ENCODE results near the gene PKNOX1.
"Not testable (repeated sequence)": the region's sequence is repeated elsewhere in the genome, so short reads cannot be mapped to it uniquely, and the experiment has no call there.

Gene PKNOX1

DNA sequence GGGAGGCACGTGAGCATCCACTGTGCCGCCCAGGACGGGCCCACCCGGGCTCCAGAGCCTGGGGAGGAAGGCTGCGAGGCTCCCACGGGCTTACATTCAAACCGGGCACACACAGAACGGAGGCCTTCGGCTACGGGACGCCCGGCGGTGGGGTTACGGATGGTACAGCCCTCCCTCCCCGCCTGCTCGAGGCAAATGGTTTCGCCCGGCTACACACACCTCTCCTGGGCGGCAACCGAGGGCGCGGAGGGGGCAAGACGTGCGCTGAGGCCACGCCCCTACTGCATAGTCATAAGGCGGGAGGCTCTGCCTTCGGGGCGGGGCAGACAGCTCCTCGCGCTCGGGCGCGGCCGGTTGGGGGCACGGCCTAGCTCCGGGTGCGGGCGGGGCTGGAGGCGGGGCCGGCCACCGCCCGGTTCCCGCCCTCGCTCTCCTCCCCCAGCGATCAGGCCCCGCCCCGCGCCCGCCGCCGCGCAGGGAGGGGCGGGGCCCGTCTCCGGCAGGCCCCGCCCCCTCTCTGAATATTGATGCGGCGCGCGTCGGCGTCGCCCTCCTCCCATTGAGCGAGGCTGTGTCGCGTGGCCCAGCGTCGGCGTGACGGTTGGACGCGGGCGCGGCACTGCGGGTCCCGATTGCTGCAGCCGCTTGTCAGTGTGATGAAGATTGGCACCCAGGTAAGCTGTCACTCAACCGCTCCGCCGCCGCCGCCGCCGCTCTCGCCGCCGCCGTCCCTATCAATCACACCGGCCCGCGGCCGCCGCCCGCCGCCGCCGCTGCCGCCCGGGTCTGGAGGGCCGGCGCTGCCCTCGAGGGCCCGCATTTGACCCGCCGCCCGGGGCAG is at the start of gene PKNOX1:
TSS of gene PKNOX1 (plus strand) at position 572 of the 841 bp plus-strand sequence. CDS start 29,820 bp downstream, outside the sequence.
- peak; percentile 90 for DNase-seq

DNA sequence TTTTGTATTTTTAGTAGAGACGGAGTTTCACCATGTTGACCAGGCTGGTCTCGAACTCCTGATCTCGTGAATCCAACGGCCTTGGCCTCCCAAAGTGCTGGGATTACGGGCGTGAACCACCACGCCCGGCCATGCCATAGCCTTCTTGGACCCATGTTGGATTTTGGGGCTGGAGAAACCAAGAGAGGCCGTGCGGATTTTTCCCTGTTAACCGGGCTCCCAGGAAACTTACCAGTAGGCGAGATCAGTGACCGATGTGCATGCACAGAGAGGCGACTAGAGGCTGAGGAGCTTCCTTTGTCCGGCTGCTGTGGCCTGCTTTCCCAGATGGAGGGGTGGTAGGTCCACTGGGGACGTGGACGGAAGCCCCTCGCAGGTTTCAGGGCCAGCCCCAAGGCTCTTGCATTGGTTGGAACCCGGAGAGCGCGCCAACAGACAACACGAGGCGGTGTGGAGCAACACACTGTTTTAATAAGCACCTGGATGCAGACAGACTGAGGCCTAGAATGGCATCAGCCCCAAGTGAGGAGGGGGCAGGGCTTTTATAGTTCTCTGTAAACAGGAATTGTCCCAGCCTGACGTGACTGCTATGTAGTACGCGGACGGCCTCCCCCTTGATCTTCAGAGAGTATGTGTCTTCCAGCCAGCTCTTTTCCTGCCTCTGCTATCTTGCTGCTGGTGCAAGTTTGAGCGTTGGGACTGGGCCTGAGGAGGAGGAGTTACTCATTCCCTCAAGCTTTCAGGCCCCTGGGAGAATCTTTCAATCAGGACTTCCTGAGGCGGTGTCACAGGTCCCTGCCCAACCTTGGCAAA is 49.0 kb upstream of the PKNOX1 start, which contains the start of gene ERVH48-1:
TSS of gene ERVH48-1 (minus strand) at position 517 of the 813 bp plus-strand sequence. CDS start 6,624 bp downstream, outside the sequence.
- no peak for DNase-seq

- DNase-seq: not testable (repeated sequence)
Observed at GRCh38 chr21:42927474-42928200, 46.7 kb upstream of the PKNOX1 start.

DNA sequence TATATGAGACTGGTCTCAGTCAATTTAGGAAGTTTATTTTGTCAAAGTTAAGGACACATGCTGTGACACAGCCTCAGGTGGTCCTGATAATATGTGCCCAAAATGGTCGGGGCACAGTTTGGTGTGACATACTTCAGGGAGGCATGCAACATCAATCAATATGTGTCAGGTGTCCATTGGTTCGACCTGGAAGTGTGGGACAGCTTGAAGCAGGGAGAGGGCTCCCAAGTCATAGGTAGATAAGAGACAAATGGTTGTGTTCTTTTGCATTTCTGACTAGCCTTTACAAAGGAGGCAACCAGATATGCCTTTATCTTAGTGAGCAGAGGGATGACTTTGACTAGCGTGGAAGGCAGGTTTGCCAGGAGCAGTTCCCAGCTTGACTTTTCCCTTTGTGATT is 44.4 kb upstream of the PKNOX1 start:
- no peak for DNase-seq

DNA sequence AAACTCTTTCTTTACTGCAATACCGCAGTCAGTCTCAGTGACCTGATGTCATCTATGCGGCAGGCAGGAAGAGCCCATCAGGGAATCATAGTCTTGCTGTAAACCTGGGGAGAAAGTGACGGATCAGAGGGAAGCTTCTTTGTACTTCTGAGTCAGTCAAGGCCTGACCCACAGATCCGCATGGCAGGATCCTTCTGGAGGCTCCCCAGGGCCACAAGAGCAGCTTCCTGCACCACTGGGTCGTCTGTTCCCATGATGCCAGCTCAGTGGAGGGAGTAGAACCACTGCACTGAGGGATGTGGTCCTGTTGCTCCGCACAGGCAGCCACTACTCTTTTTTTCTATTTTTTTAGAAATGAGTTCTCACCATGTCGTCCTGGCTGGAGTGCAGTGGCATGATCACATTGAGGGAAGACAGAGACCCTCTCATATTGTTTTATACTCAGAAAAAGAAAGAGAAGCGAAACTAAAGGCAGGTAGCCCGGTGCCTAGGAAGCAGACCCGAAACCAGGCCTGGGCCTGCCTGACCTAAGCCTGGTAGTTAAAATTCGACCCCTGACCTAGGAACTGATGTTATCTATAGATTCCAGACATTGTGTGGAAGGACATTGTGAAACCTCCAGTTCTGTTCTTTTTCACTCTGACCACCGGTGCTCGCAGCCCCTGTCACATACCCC is 42.7 kb upstream of the PKNOX1 start:
- no peak for DNase-seq

DNA sequence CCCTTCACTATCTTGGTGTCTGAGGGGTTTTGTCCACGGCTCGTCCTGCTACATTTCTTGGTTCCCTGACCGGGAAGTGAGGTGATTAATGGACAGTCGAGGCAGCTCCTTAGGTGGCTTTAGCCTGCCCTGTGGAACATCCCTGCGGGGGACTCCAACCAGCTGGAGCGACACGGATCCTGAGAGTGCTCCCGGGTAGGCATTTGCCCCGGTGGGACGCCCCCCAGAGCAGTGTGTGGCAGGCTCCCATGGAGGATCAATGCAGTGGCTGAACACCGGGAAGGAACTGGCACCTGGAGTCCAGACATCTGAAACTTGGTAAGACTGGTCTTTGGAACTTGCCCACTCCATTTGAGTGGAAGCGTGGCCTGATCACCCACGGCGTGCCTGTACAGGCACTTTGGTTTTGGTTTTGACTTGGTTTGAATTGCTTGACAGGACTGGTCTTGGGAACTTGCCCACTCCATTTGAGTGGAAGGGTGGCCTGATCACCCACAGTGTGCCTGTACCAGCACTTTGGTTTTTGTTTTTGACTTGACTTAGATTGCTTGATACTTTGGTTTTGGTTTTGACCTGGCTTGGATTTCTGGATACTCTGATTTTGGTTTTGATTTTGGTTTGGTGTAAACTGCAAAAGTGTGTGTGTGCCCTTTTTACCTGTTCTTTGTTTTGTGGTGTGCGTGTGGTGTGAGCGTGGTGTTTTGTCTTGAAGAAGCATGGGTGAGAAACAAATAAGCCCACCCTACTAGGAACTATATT is 41.8 kb upstream of the PKNOX1 start:
- not testable (repeated sequence) for DNase-seq

GRCh38 chr21:42933137-42933970 is 41.0 kb upstream of the PKNOX1 start:
- DNase-seq: not testable (repeated sequence)

GRCh38 chr21:42933973-42934372 is 40.4 kb upstream of the PKNOX1 start:
- DNase-seq: not testable (repeated sequence)

DNA sequence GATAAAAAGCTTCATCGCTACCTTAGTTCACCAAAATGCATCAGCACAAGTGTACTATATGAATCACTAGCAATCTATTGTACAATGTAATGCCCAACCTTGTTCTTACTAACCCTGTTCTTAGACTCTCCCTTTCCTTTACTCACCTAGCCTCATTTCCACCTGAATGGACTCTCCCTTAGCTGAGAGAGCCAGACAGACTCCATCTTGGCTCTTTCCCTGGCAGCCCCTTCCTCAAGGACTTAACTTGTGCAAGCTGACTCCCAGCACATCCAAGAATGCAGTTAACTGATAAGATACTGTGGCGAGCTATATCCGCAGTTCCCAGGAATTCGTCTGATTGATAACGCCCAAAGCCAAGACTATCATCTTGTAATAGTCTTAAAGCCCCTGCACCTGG is 38.0 kb upstream of the PKNOX1 start:
- DNase-seq: not testable (repeated sequence)

- not testable (repeated sequence) for DNase-seq
Observed at GRCh38 chr21:42937034-42937940, 37.1 kb upstream of the PKNOX1 start.

- no peak for DNase-seq
Observed at GRCh38 chr21:42937960-42938605, 36.3 kb upstream of the PKNOX1 start.

DNA sequence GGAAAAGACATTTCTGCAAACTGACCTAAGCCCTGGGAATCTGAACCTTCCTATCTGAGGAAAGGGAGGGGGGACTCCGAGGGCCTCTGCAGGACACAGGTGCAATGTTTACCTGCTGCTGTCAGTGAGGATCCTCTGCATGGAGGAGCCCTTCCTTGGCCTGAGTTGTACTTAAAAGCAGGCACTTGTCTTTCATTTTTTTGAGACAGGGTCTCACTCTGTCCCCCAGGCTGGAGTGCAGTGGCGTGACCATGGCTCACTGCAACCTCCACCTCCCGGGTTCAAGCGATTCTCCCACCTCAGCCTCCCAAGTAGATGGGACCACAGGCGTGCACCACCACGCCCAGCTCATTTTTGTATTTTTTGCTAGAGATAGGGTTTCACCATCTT is 35.8 kb upstream of the PKNOX1 start:
- not testable (repeated sequence) for DNase-seq

- DNase-seq: peak; percentile 39
Observed at GRCh38 chr21:42939582-42940413, 34.6 kb upstream of the PKNOX1 start.

DNA sequence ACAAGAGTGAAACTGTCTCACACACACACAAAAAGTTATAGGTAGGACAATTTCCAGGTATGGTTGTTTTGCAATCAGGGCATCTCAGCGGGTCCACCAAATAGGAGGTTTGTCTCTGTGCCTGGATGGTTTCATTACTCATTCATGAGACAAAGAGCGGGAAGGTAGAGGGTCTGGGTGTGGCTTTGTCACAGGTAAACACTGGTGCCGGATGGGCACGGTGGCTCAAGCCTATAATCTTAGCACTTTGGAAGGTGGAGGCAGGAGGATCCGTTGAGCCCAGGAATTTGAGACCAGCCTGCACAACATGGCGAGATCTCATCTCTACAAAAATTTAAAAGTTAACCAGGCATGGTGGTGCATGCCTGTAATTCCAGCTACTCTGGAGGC is 32.7 kb upstream of the PKNOX1 start:
- no peak for DNase-seq

GRCh38 chr21:42942244-42942643 is 32.1 kb upstream of the PKNOX1 start:
- DNase-seq: no peak

DNA sequence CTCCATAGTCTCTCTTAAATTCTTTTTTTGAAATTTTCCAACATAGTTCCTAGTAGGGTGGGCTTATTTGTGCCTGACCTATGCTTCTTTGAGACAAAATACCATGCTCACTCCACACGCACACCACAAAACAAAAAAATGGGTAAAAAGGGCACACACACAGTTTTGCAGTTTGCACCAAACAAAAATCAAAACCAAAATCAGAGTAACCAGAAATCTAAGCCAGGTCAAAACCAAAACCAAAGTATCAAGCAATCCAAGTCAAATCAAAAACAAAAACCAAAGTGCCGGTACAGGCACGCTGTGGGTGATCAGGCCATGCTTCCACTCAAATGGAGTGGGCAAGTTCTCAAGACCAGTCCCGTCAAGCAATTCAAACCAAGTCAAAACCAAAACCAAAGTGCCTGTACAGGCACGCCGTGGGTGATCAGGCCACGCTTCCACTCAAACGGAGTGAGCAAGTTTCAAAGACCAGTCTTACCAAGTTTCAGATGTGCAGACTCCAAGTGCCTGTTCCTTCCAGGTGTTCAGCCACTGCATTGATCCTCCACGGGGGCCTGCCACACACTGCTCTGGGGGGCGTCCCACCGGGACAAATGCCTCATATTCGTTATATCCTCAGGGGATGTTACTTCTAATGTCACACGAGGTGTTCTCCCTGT is 25.1 kb upstream of the PKNOX1 start:
- not testable (repeated sequence) for DNase-seq

DNA sequence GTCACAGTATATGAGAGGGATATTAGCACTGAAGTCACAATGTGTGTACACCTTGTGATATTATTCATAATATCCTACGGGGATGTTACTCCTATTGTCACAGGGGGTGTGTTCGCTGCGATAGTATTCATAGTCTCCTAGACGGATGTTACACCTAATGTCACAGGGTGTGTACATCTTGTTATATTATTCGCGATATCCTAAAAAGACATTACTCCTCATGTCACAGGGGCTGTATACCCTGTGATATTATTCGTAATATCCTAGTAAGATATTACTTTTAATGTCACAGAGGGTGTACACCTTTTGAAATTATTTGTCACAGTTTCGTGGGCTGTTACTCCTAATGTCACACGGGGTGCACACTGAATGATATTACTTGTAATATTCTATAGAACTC is 23.2 kb upstream of the PKNOX1 start:
- not testable (repeated sequence) for DNase-seq

All from 8988T (cell line).